ENCODE results near the gene ETV4.

Gene ETV4

DNA sequence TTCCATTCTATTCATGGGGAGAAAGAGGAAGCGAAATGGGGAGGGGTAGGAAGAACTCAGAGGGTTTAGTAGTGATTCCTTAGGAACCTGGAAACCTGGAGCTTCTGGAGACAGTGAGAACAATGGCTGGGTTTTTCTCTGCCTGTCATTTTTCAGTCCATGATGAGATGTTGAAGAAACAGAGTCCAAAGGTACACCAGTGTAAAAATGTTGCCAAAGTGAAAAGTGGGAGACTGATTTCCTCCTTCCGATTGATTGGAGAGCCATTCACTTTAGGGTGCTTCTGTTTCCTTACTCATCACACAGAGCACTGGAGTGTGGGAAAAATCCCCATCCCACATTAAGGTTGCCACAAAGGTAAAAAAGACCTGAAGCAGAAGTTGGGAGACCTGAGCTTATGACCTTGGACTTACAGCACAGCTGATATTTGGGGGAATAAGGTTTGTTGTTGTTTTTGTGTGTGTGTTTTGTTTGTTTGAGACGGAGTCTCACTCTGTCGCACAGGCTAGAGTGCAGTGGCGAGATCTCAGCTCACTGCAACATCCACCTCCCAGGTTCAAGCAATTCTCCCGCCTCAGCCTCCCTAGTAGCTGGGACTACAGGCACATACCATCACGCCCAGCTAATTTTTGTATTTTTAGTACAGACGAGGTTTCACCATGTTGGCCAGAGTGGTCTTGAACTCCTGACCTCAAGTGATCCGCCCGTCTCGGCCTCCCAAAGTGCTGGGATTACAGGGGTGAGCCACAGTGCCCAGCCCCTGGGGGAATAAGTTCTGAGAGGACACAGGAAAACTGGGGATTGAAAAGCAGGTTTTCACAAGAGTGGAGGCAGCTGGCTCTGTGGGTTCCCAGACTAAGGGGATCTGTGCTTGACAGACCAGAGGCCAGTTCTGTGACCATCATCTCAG, 63.8 kb downstream of the ETV4 start:
- Mint-ChIP-seq H3K9me3 (no peaks in the 10 kb centered on the region), H3K27ac (peak overlapping the region; percentile 28), H3K4me1 (peaks cover 39% of the 10 kb centered on the region), H3K4me3 (no peak overlapping the region), H3K36me3 (peaks cover 13% of the 10 kb centered on the region), H3K27me3 (peaks cover 9% of the 10 kb centered on the region)
- CTCF ChIA-PET: interaction anchor here (0.6 to 6.3 kb wide), 9 partner anchors 58 to 193 kb away, joined by 3 to 134 read pairs (median 4); partner anchors contain the start of gene ARL4D
- DNase-seq: no peak

DNA sequence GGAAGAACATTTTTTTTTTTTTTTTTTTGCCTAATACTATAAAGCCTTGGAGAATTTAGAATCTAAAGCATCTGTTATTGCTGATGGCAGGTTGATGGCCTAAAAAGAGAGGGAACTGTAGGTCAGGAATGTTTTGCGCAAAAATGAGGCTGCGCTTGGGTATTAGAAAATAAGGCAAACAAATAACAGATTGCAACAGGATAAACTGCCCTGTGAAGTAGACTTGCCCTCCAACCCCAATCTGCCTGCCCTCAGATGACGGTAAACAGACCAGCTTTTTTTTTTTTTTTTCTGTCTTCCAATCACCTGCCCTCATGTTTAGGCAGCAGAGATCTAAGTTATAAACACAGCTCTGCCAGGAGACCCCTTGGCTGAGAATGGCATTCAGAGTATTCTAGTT, 66.2 kb downstream of the ETV4 start:
- Mint-ChIP-seq H3K4me1 (peaks cover 19% of the 10 kb centered on the region), H3K4me3 (no peak overlapping the region), H3K9me3 (no peaks in the 10 kb centered on the region), H3K36me3 (peaks cover 10% of the 10 kb centered on the region), H3K27me3 (peaks cover 9% of the 10 kb centered on the region), H3K27ac (no peak overlapping the region)
- DNase-seq: no peak
- CTCF ChIA-PET: interaction anchor here (0.6 to 6.3 kb wide), 2 partner anchors 17 to 86 kb away, joined by 3 to 134 read pairs; partner anchors contain the start of gene ARL4D

All from activated naive CD4-positive, alpha-beta T cell treated with anti-CD3 and anti-CD28 coated beads, Interleukin-2, amount 10 ng/mL, durations not matched to agents 7 days and 5 days (primary cell).